Keratinocyte (primary cell): ENCODE measurements around the gene SMU1.

Experiments
- CTCF ChIP-seq, 3 experiments: IDR thresholded peaks in 1 of 3; conservative IDR thresholded peaks in 1 of 3; optimal IDR thresholded peaks in 1 of 3; 2 replicates in 2 of 3; 3 replicates in 1 of 3; pipeline versions ENCODE3 to v1.5.1; 2011; ENCODE audit warnings: low read length in 3 of 3, mild to moderate bottlenecking in 3 of 3, moderate library complexity in 2 of 3, control low read depth in 1 of 3, inconsistent platforms in 1 of 3; ENCODE audit not compliant: insufficient read depth in 2 of 3; ENCODE audit errors: extremely low read depth in 1 of 3
- EZH2 ChIP-seq: IDR thresholded peaks from one replicate; pipeline ENCODE4 v1.6.1; 2012; ENCODE audit warnings: inconsistent platforms, mild to moderate bottlenecking, low read length, moderate library complexity

GRCh38 chr9:33048054-33048465 is 28.4 kb downstream of the SMU1 start:
- TF ChIP-seq CTCF (optimal IDR thresholded peaks at IDR 0.05 in 1 of 3, IDR thresholded peaks at IDR 0.05 in 1 of 3, conservative IDR thresholded peaks at IDR 0.05 in 1 of 3; ENCODE audit: extremely low read depth in 1 of 3, insufficient read depth in 2 of 3, low read length in 3 of 3) (no peak), EZH2 (no peak)
